Fibroblast of skin of back (primary cell): ENCODE data around the gene KIAA1549.
A peak's percentile ranks its signal among the peaks of the same experiment; 100 is the strongest.
"Not testable (repeated sequence)": the region's sequence is repeated elsewhere in the genome, so short reads cannot be mapped to it uniquely, and the experiment has no call there.

ENCODE experiments used
- DNase-seq: peaks from one replicate; pipeline ENCODE4 v3.0.0-alpha.2; 2013

Gene KIAA1549

DNA sequence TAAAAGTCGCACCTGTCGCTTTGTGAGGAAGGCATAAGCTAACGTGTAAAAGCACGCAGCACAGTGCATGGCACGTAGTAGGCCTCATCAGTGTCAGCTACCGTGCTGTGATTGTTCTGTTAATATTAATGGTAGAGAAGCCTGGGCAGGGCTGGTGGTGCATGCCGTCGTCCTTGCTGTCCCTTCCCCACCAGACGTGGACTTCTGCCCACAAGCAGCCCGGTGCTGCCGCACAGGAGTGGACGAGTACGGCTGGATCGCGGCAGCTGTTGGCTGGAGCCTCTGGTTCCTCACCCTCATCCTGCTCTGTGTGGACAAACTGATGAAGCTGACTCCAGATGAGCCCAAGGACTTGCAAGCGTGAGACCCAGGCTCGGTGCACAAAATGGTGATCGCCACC, 178.5 kb downstream of the KIAA1549 start:
- no peak for DNase-seq

DNA sequence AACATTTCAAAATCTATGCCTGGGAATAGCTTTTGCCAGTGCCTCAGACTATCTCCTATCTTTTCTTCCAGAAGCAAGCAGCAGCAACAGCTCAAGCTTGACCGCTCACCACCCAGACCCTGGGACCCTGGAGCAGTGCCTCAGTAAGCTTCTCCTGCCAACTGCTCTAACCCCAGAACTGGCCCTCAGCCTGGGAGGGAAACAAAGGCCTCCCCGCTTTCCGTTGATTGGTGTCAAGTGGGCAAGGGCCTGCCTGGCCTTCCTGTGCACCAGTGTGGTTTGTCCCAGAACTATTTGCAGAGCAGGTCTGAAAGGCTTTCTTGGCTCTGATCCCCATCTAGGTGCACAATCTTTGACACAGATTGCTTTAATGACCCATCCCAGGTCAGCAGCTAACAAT, 179.9 kb downstream of the KIAA1549 start:
- no peak for DNase-seq

DNA sequence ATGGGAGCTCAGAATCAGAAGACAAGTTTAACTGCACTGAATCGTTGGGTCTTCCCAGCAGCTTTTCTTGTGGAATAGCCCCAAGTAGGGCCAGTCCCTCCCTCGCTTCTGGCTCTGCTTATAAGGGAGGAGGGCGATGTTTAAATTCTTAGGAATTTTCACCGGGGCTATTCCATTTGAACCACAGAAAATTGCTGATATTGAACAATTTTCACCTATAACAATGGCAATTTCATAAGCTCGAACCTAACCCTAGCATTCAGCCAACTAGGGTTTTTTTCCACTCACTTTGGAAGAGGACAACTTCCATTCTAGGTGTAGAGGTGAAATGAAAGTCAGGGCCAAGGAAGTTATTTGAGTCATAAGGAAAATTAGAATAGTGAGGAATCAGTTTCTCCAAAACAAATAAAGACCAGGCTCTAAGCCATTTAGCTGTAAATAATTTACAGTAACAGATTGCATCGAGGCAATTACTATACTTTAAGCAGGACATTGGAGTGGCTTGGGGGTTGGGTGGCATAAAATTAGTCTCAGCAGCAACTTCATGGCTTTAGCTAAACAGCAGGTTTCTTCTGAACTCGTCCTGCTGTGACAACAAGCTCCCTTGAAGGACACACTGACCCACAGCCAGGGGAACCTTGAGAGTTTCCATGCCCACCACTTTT, 181.7 kb downstream of the KIAA1549 start:
- no peak for DNase-seq

DNA sequence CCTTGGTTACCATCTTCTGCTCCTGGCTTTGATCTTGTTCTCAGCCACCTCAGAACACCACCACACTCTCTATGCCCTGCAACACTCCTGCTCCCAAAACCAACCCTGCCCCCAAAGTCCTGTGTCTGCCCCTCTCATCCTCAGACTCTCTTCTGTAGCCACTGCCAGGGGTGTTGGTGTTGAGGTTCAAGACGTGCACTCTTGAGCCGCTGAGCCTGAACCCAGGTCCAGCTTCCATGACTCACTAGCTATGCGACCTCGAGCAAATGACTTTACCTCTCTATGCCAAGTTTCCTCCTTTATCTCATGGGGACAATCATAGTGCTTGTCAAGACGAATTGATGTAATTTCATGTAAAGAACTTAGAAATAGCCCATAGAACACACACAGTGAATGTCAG, 182.4 kb downstream of the KIAA1549 start:
- no peak for DNase-seq

DNA sequence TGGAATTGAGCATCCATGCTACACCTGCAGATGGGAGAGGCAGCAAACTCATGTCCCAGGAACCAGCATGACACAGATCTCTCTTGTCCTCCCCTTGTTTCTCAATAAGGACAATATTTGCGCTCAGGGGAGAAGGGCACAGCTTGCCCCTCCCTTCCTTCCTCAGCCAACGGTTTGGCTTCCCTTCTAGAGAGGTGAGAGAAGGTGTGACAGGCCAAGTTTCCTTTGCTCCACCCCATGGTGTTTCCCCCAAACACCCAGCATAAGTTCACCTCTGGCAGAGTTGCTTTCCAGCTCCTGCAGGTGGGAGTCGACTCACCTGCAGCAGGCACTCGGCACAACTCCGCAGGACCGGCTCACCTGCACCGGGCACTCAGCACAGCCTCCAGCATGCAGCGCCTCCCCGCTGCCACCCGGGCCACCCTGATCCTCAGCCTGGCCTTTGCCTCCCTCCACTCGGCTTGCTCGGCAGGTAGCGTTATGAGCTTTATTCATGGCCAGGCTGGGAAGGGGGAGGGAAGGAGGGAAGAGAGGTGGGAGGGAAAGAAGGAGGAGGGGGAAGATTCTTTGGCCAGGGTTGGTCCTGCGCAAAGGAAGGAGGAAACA, 183.4 kb downstream of the KIAA1549 start, which contains the start of the genes ATP6V0A4 and TMEM213:
Gene ATP6V0A4, minus strand, starts transcription at position 482 of the 606 bp plus-strand sequence. CDS start 26,949 bp downstream, outside the sequence.
Gene TMEM213, plus strand, starts transcription at position 280 of the 606 bp plus-strand sequence. Its CDS starts 111 bp downstream, at position 391.
- no peak for DNase-seq

DNA sequence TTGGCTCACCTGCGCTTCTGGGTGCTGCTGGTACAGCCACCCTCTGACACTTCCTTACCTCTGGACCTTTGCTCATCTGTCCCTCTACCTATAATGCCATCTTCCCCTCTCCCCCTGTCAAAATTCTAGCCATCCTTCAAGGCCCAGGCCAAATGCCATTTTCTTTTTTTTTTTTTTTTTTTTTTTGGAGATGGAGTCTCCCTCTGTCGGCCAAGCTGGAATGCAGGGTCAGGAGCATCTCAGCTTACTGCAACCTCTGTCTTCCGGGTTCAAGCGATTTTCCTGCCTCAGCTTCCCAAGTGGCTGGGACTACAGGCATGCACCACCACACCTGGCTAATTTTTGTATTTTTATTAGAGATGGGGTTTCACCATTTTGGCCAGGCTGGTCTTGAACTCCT, 184.1 kb downstream of the KIAA1549 start:
- not testable (repeated sequence) for DNase-seq

DNA sequence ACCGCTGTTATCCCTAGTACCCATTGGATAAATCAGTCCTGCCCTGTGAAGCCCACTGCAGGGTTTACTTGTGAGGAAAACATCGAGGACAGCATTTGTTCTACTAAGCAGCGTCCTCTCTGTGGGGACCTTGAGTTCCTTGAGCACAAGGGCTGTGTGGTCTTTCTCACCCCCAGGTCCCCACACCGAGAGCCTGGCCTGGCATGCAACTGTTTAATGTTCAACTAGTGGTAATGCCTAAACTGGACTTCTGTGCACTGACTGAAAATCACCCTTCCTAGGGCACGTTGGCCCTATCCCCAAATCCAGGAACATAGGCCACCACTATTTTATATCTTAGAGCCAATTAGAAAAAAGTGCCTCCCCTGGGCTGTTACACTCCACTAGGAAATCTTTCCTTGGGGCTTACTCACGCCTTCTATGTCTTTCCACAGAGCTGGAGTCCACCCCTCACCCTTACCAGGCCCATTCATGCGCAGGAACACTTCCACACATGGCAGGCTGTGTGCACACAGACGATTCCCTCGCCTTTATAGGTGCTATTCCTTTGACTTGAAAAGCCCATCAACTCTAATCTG, 185.1 kb downstream of the KIAA1549 start:
- no peak for DNase-seq

DNA sequence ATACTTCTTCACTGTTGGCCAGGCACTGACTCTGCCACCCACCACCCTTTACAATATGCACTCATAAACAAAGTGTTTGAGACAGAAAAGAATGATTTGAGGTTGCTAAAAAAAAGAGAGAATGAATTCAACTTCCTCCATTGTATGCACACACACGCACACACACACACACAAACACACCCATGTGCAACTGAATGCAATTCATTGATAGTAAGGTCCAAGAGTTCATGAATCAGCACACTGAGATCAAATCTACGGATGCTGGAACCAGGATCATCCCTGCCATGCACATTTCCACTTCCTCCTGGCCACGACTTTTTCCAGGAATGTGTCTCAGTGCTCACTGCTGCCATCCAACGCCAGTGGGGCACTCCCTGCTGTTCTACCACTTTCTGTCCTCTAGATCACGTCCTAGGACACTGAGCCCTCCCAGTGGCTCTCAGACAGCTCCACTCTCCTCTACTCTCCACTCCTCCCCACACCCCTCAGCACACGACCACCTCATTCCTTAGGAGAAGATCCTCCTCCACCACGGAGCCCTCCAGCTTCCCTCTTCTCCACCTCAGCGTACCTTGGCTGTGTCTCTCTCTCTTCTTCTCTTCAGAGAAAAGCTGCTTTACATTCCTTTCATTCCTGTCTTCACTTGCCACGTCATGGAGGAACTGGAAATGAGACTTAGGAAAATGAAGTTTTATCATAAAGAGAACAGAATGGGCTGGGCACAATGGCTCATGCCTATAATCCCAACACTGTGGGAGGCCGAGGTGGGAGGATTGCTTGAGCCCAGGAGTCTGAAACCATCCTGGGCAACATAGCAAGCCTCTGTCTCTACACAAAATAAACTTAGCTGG, 195.4 kb downstream of the KIAA1549 start:
- peak; percentile 5 for DNase-seq

DNA sequence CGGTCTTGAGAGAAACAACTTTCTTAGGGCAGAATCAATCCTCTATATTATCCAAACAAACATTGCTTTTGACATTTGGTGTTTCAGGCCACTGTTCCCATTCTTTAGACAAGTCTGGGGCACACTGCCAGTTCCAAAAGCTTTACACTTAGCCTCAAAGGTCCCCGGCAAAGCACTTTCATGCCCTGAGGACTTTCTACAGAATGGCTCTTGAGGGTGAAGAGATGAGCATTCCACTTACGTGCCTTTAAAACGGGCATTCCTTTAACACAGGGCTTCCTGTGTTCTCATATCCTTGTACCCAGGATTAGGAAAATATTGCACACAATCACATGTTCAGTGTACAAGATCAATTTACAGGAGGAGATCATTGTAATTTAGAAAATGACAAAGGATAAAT, 196.5 kb downstream of the KIAA1549 start:
- DNase-seq, result no peak
